ENCODE results near the gene EVC.

DNA sequence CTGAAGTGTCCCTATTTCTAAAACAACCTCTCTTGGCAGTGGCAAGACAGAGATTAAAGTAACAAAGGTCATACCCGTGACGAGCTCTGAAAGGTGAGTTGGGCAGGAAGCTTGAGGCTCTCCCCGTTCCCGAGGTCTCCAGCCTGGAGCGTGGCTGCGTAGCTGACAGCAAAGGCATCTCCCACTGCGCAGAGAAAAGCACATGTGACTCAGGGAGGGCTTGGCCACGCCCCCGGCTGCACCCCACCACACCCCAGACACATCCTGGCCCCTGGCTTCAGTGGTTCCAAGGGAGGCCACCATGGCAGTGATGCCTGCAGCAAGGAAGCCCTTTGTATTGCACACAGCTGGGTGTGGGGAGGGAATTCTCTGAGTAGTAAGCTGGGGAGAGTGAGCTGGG lies 25.7 kb upstream of the EVC start:
- TF ChIP-seq YY1 (IDR thresholded peaks at IDR 0.05; ENCODE audit: insufficient read depth, insufficient read length) (no peak), SUZ12 (IDR thresholded peaks at IDR 0.05; ENCODE audit: extremely low read depth, insufficient read depth, insufficient read length) (no peak), ZNF274 (IDR thresholded peaks at IDR 0.05; ENCODE audit: low read depth, low read length) (no peak)

All from NT2/D1 (cell line).